WTC11 (cell line): ENCODE results near the gene WTAP. TPM values are rescaled to one million over a fixed set of nuclear protein-coding genes. Genes with fewer than 3 reads are reported as not detected.

Experiments
- ATAC-seq: fragments of 200-7000 bp; cut with Tn5 transposase; 2 replicates; pipeline ENCODE4 v1.10.0; 2021; ENCODE audit warnings: mild to moderate bottlenecking, moderate library complexity
- CTCF ChIA-PET: fragments of 300-600 bp; sonication (Branson Sonifier 250); formaldehyde crosslinking; loops from one replicate; lab custom pipeline; 2021; ENCODE audit warnings: antibody characterized with exemption; lab: Charles Lee
- POLR2A ChIA-PET: fragments of 350-600 bp; sonication (Branson Sonifier 250); formaldehyde crosslinking; loops from one replicate; lab custom pipeline; 2021; ENCODE audit warnings: antibody characterized with exemption; lab: Charles Lee
- DNase-seq: peaks from one replicate; pipeline ENCODE4 v3.0.0; 2021; ENCODE audit warnings: low spot score
- H3K27ac Mint-ChIP-seq: 2 replicates; pipeline ENCODE4 v1.8.0; 2021; ENCODE audit warnings: mixed read lengths
- H3K27me3 Mint-ChIP-seq: 2 replicates; pipeline ENCODE4 v1.8.0; 2021; ENCODE audit warnings: low read depth, mild to moderate bottlenecking, moderate library complexity, mixed read lengths
- H3K36me3 Mint-ChIP-seq: 2 replicates; pipeline ENCODE4 v1.8.0; 2021; ENCODE audit warnings: mixed read lengths
- H3K4me1 Mint-ChIP-seq: 2 replicates; pipeline ENCODE4 v1.8.0; 2022; ENCODE audit warnings: mixed read lengths
- H3K4me3 Mint-ChIP-seq: 2 replicates; pipeline ENCODE4 v1.8.0; 2021; ENCODE audit warnings: mild to moderate bottlenecking, moderate library complexity, mixed read lengths
- H3K9me3 Mint-ChIP-seq: 2 replicates; pipeline ENCODE4 v1.8.0; 2021; ENCODE audit warnings: mixed read lengths
- ARID4B ChIP-seq: sonication (generic); formaldehyde crosslinking; IDR thresholded peaks from 2 replicates; pipeline ENCODE4 v1.8.0; 2023; ENCODE audit warnings: missing genetic modification reagents, mild to moderate bottlenecking, borderline replicate concordance
- ATF2 ChIP-seq: sonication (generic); formaldehyde crosslinking; IDR thresholded peaks from 2 replicates; pipeline ENCODE4 v1.8.1; 2022; ENCODE audit warnings: low read depth, missing genetic modification reagents, borderline replicate concordance
- CDX4 ChIP-seq: fragments of 250-450 bp; sonication (Bioruptor Pico); IDR thresholded peaks from 2 replicates; pipeline ENCODE4 v1.9.0; 2021; ENCODE audit warnings: moderate library complexity, mild to moderate bottlenecking, inconsistent platforms, borderline replicate concordance
- CREM ChIP-seq: sonication (generic); formaldehyde crosslinking; IDR thresholded peaks from 2 replicates; pipeline ENCODE4 v1.8.1; 2022; ENCODE audit warnings: mild to moderate bottlenecking, missing genetic modification reagents, moderate library complexity
- EMX1 ChIP-seq: fragments of 250-450 bp; sonication (Bioruptor Pico); IDR thresholded peaks from 2 replicates; pipeline ENCODE4 v1.8.0; 2021; ENCODE audit warnings: mild to moderate bottlenecking
- FOXP4 ChIP-seq: sonication (generic); formaldehyde crosslinking; IDR thresholded peaks from 2 replicates; pipeline ENCODE4 v1.8.0; 2022; ENCODE audit warnings: mild to moderate bottlenecking, missing genetic modification reagents
- GRHL2 ChIP-seq: fragments of 250-450 bp; sonication (Bioruptor Pico); IDR thresholded peaks from 2 replicates; pipeline ENCODE4 v1.8.0; 2022; ENCODE audit warnings: mild to moderate bottlenecking, moderate library complexity; ENCODE audit not compliant: insufficient replicate concordance, severe bottlenecking
- IRF2 ChIP-seq: sonication (generic); formaldehyde crosslinking; IDR thresholded peaks from 2 replicates; pipeline ENCODE4 v1.8.0; 2022; ENCODE audit warnings: low read depth, missing genetic modification reagents, borderline replicate concordance
- KAT7 ChIP-seq: sonication (generic); formaldehyde crosslinking; IDR thresholded peaks from 2 replicates; pipeline ENCODE4 v1.8.1; 2023; ENCODE audit warnings: missing genetic modification reagents, mild to moderate bottlenecking, borderline replicate concordance
- MYBL2 ChIP-seq: sonication (generic); formaldehyde crosslinking; IDR thresholded peaks from 2 replicates; pipeline ENCODE4 v1.8.1; 2023; ENCODE audit warnings: mild to moderate bottlenecking, moderate library complexity, missing genetic modification reagents
- NFATC4 ChIP-seq: fragments of 250-450 bp; sonication (Bioruptor Pico); IDR thresholded peaks from 2 replicates; pipeline ENCODE4 v1.9.0; 2021; ENCODE audit warnings: mild to moderate bottlenecking
- OVOL2 ChIP-seq: fragments of 250-450 bp; sonication (Bioruptor Pico); IDR thresholded peaks from 2 replicates; pipeline ENCODE4 v1.9.0; 2021; ENCODE audit warnings: mild to moderate bottlenecking, borderline replicate concordance
- SP1 ChIP-seq: sonication (generic); formaldehyde crosslinking; conservative IDR thresholded peaks from 2 replicates; pipeline ENCODE4 v1.8.1; 2022; ENCODE audit warnings: missing genetic modification reagents
- STAT6 ChIP-seq: sonication (generic); formaldehyde crosslinking; conservative IDR thresholded peaks from 2 replicates; pipeline ENCODE4 v1.8.1; 2023; ENCODE audit warnings: mild to moderate bottlenecking, low read depth, missing genetic modification reagents, moderate library complexity
- TEAD1 ChIP-seq: sonication (generic); formaldehyde crosslinking; IDR thresholded peaks from 2 replicates; pipeline ENCODE4 v1.8.0; 2022; ENCODE audit warnings: mild to moderate bottlenecking, missing genetic modification reagents
- TEAD4 ChIP-seq: sonication (generic); formaldehyde crosslinking; IDR thresholded peaks from 2 replicates; pipeline ENCODE4 v1.8.0; 2022; ENCODE audit warnings: mild to moderate bottlenecking, missing genetic modification reagents
- USF1 ChIP-seq: sonication (generic); formaldehyde crosslinking; IDR thresholded peaks from 2 replicates; pipeline ENCODE4 v1.8.0; 2022; ENCODE audit warnings: mild to moderate bottlenecking, missing genetic modification reagents
- ZNF263 ChIP-seq: sonication (generic); formaldehyde crosslinking; IDR thresholded peaks from 2 replicates; pipeline ENCODE4 v1.8.1; 2022; ENCODE audit warnings: low read depth, mild to moderate bottlenecking, moderate library complexity, missing genetic modification reagents
- ZNF281 ChIP-seq: sonication (generic); formaldehyde crosslinking; IDR thresholded peaks from 2 replicates; pipeline ENCODE4 v1.8.0; 2023; ENCODE audit warnings: mild to moderate bottlenecking, missing genetic modification reagents
- ZNF317 ChIP-seq: sonication (generic); formaldehyde crosslinking; IDR thresholded peaks from 2 replicates; pipeline ENCODE4 v1.8.1; 2023; ENCODE audit warnings: low read depth, mild to moderate bottlenecking, moderate library complexity, missing genetic modification reagents, borderline replicate concordance
- ZNF396 ChIP-seq: fragments of 250-450 bp; sonication (Bioruptor Pico); IDR thresholded peaks from 2 replicates; pipeline ENCODE4 v1.8.0; 2021; ENCODE audit warnings: mild to moderate bottlenecking, moderate library complexity, borderline replicate concordance
- total RNA-seq: library from RNA; stranded (reverse); gene quantifications from 3 replicates; pipeline ENCODE4 v1.2.3, GENCODE V29; 2021

Gene WTAP
- total RNA-seq, 1 experiment from 2014 or later: 88.8 TPM

GRCh38 chr6:159751448-159751847 is 24.1 kb downstream of the WTAP start (continued):
- TF ChIP-seq ZNF281 (CRISPR knock-in tag) (no peak), CREM (CRISPR knock-in tag) (no peak), ZNF396 (no peak), NFATC4 (CRISPR knock-in tag) (no peak), MYBL2 (CRISPR knock-in tag) (no peak), ATF2 (no peak), SP1 (CRISPR knock-in tag) (no peak), IRF2 (CRISPR knock-in tag) (no peak), FOXP4 (CRISPR knock-in tag) (no peak), OVOL2 (no peak), ZNF263 (CRISPR knock-in tag) (no peak), TEAD4 (CRISPR knock-in tag) (no peak), ARID4B (CRISPR knock-in tag) (no peak), USF1 (no peak)

- Mint-ChIP-seq H3K4me1 (no peaks in the 10 kb centered on the region; the same call in 1 of the 2 replicates), H3K36me3 (peaks cover 83% of the 10 kb centered on the region), H3K27me3 (no peaks in the 10 kb centered on the region), H3K27ac (peak overlapping the region; percentile 60; the same call in 1 of the 2 replicates), H3K9me3 (no peaks in the 10 kb centered on the region), H3K4me3 (no peak overlapping the region)
- ChIA-PET POLR2A (interaction anchor here (0.7 kb wide), 1 partner anchor 61 kb away, joined by 3 read pairs; no protein-coding TSS in a partner anchor), CTCF (no interaction called here)
- DNase-seq (no peak), ATAC-seq (no peak)
- no peak for TF ChIP-seq CDX4
- TF ChIP-seq ZNF317: no peak
- no peak for TF ChIP-seq GRHL2
- no peak for TF ChIP-seq STAT6
- TF ChIP-seq TEAD1: no peak
- TF ChIP-seq KAT7 (CRISPR knock-in tag): no peak
- no peak for TF ChIP-seq EMX1 (CRISPR knock-in tag)
Observed at GRCh38 chr6:159753081-159753872, 26.0 kb downstream of the WTAP start.
